GM18507 (cell line): ENCODE data around the gene PPIB.
"Not testable (repeated sequence)": the region's sequence is repeated elsewhere in the genome, so short reads cannot be mapped to it uniquely, and the experiment has no call there.

Experiments
- DNase-seq: peaks from one replicate; pipeline ENCODE4 v3.0.0; 2011; ENCODE audit warnings: low read depth; ENCODE audit not compliant: insufficient read length; ENCODE audit errors: extremely low spot score
- FAIRE-seq: peaks from 2 replicates; lab custom pipeline; 2011; peaks lifted over from hg19 to GRCh38; lab: Jason Lieb, UNC

PPIB gene

DNA sequence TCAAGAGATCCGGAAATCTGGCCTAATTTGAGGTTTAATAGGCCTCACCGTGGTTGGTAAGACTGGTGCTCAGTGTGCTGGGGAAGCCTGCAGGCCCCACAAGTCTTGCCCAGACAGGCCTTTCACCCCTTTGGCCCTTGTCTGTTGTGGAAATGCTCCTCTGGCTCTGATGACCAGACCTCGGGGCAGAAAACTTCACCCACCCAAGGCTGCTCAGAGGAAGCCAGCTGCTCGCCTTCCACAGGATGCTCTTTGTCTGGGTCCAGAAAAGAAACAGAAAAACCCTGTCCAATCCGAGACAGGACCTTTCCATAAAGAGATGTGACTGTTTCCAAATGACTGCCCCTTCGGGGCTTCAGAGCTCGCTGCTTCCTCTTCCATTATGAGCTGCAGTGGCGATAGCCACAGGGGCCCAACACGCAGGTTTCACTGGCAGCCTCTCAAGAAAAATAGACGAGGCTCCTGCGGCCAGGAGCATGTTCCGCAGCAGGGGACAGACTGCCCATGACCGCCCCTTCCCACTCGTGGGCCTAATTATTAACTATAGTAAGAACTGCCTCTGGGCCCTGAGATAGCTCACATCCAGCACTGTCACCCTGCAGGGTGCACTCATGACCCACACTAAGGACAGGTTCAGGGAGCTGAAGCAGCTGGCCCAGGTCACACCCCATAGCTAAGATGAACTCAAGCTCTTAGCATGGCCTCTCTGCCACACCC is 18.1 kb downstream of the PPIB start:
- DNase-seq (no peak), FAIRE-seq (peak; percentile 96)

DNA sequence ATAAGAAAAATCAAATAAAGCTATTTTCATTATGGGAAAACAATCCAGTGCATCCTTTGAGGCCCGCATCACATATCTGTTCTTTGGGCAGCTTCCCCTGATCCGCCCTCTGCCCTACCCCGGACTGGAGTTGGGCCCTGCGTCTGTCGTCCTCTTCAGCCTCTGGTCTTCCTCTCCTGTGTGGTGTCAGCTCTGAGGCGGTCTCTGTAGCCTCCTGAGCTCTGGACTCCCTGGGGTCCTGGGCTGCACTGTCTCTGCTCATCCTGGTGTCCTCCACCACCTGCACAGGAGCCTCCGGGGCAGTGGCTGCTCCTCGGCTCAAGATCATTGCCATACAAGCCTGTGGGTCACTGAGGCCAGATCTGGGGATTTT is 18.6 kb downstream of the PPIB start:
- DNase-seq (no peak), FAIRE-seq (no peak)

- DNase-seq (no peak), FAIRE-seq (peak; percentile 56)
Measured at GRCh38 chr15:64143276-64143675, 19.5 kb downstream of the PPIB start.

GRCh38 chr15:64141798-64142512 is 20.9 kb downstream of the PPIB start:
- FAIRE-seq: no peak
- DNase-seq: no peak

- FAIRE-seq (no peak), DNase-seq (no peak)
Measured at GRCh38 chr15:64138331-64138941, 24.4 kb downstream of the PPIB start.

- DNase-seq (no peak), FAIRE-seq (no peak)
Measured at GRCh38 chr15:64137226-64137833, 25.5 kb downstream of the PPIB start.

DNA sequence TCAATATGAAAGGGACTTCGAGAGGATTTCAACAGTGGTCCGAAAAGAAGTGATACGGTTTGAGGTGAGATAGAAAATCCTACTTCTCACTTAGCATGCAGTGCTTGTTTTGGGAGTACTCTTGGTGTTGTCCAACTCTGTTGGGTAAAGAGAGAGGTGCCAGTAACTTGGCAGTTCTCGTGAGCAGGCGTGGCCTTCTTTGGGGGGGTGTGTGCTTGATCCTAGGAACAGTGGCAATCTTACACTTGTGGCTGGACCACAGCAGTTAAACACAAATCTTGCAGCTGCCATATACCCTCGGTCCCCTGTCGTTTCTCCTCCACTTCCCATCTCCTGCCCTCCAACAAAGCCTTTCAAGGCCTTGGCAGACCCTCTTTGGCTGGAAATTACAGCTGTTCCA is 26.5 kb downstream of the PPIB start:
- FAIRE-seq (no peak), DNase-seq (no peak)

- DNase-seq (no peak), FAIRE-seq (no peak)
Measured at GRCh38 chr15:64134345-64134829, 28.4 kb downstream of the PPIB start.

DNA sequence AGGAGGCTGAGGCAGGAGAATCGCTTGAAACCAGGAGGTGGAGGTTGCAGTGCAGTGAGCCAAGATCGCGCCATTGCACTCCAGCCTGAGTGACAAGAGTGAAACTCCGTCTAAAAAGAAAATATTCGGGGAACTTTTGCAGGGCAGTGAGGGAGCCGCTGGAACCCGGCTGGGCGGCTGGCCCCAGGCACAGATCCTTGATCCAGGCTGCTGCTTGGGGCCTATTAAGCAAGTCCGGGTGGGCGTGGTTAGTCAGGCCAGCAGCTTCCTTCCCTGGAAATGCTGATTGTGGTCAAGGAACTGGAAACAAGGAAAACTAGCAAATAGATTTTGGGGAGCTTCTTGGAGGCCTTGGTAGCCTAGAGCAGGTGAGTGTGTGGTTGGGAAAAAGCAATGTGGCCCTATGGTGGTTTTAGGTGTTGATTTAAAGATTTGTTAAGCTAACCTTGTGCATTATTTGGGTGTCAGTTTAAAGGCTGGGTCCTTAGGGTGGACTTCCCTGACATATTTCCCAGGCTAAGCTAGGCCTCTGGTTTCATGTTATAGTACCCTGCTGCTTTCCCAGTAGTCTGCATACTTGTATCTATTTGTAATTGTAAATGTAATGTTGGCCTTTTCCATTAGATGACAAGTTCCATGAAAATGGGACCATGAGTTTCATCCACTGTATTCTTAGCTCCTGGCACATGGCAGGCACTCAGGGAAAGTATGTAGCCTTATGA is 29.0 kb downstream of the PPIB start:
- FAIRE-seq (no peak), DNase-seq (no peak)

DNA sequence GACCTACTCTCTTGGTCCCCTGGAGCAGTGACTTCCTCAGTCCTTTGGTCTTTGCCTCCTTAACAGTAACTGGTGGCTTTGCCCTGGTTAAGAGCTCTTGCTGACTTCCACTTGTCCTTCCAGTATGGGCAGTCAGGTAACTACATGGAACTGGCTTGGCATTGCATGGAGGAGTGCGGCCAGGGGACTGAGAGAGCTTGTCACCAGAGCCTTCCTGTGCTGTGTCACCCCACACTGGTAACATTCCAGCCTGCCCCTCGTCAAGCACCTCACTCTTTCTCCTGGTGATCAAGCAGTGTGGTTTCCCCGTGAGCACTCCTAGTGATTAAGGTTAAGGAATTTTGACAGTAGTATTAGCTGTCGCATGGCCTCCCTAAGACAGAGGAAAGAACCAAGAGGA is 30.6 kb downstream of the PPIB start:
- DNase-seq: no peak

DNA sequence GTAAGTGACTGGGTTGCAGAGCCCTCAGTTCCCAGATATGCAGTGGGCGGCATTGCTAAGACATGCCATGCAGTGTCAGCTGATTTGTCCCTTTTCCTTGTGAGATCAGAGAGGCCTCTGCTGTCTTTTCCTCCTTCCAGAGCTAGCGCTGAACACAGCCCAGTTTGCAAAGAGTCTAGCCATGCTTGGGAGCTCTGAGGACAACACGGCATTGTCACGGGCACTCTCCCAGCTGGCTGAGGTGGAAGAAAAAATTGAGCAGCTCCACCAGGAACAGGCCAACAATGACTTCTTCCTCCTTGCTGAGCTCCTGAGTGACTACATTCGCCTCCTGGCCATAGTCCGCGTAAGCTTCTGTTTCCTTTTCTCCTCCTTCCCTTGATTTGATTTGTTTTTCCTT is 31.3 kb downstream of the PPIB start:
- no peak for FAIRE-seq

More for the DNA sequence above, 30.6 kb downstream of the PPIB start:
- FAIRE-seq: no peak

DNA sequence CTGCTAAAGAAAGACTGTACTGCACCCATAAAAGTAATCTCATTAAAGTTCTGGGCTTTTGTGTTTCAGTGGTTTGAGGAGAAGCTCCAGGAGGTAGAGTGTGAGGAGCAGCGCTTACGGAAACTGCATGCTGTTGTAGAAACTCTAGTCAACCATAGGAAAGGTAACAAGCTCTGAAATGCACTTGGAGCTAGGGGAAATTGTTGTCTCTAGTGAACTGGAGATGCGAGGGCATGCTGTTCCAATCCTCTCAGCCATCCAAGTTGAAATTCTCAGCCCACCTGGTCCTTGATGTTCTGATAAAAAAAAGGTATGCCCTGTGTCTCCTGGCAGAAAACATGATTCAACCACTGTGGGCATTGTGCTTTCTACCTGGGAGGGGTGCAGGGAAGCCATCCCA is 32.7 kb downstream of the PPIB start:
- DNase-seq (no peak), FAIRE-seq (no peak)

More for the DNA sequence above, 31.3 kb downstream of the PPIB start:
- no peak for DNase-seq

GRCh38 chr15:64127521-64128270 is 35.1 kb downstream of the PPIB start:
- DNase-seq (no peak), FAIRE-seq (no peak)

DNA sequence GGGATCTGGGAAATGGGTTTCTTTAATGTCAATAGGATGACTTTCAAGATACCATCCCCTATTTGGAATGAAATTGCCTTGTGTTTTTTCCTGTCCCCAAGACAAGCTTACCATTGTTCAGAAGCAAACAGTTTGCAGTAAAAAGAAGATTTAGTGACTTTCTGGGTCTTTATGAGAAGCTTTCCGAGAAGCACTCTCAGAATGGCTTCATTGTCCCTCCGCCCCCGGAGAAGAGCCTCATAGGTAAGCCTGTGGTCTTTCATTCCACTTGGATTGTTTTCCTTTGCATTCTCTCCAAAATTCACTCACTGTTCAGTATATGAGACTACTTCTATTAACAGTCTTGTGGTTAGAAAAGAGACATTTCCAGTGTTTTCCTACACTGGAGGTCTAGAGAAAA is 36.8 kb downstream of the PPIB start:
- FAIRE-seq: no peak
- DNase-seq: no peak

GRCh38 chr15:64122936-64123351 is 39.9 kb downstream of the PPIB start:
- FAIRE-seq: no peak
- no peak for DNase-seq

GRCh38 chr15:64122444-64122843 is 40.4 kb downstream of the PPIB start:
- DNase-seq (no peak), FAIRE-seq (no peak)

GRCh38 chr15:64121614-64122013 is 41.2 kb downstream of the PPIB start:
- FAIRE-seq: no peak
- no peak for DNase-seq

DNA sequence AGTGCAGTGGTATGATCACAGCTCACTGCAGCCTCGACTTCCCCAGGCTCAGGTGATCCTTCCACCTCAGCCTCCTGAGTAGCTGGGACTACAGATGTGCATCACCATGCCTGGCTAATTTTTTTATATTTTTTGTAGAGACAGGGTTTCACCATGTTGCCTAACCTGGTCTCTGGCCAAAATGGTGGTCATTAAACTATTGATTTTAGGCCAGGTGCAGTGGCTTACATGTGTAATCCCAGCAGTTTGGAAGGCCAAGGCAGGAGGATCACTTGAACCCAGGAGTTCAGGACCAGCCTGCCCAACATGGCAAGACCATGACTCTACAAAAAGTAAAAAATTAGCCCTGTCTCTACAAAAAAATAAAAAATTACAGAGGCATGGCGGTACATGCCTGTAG is 42.5 kb downstream of the PPIB start:
- DNase-seq, FAIRE-seq: not testable (repeated sequence)
